Small intestine (tissue), 7 donors: ENCODE data around the gene OR10H5. TPM values are rescaled to one million over a fixed set of nuclear protein-coding genes. Genes with fewer than 3 reads are reported as not detected.
A peak's percentile ranks its signal among the peaks of the same experiment; 100 is the strongest.
"Not testable (repeated sequence)": the region's sequence is repeated elsewhere in the genome, so short reads cannot be mapped to it uniquely, and the experiment has no call there.

Experiments
- DNase-seq, 2 donors: peaks; one replicate each; pipeline versions ENCODE4 v3.0.0 to v3.0.0-alpha.2; 2013
- FAIRE-seq: peaks from 2 replicates; lab custom pipeline; 2012; peaks lifted over from hg19 to GRCh38; lab: Jason Lieb, UNC
- H3K27ac ChIP-seq, 3 donors: one replicate each; pipeline ENCODE4 v1.5.1; 2013; ENCODE audit warnings: low read length in 2 of 3, mild to moderate bottlenecking in 2 of 3, control low read depth in 1 of 3, inconsistent platforms in 1 of 3, low read depth in 1 of 3, moderate library complexity in 1 of 3
- H3K27me3 ChIP-seq, 3 donors: one replicate each; pipeline ENCODE4 v1.6.1; 2013; ENCODE audit warnings: low read length in 3 of 3, inconsistent platforms in 1 of 3; ENCODE audit not compliant: control insufficient read depth in 3 of 3, insufficient read depth in 3 of 3
- H3K36me3 ChIP-seq, 3 donors: one replicate each; pipeline ENCODE4 v1.6.1; 2013; ENCODE audit warnings: low read length in 3 of 3, inconsistent platforms in 1 of 3, low read depth in 1 of 3, mild to moderate bottlenecking in 1 of 3, moderate library complexity in 1 of 3; ENCODE audit not compliant: control insufficient read depth in 3 of 3, insufficient read depth in 2 of 3
- H3K4me1 ChIP-seq, 3 donors: one replicate each; pipeline ENCODE4 v1.6.1; 2013; ENCODE audit warnings: low read length in 2 of 3, inconsistent platforms in 1 of 3, low read depth in 1 of 3, mild to moderate bottlenecking in 1 of 3, moderate library complexity in 1 of 3; ENCODE audit not compliant: control insufficient read depth in 3 of 3, insufficient read depth in 2 of 3
- H3K4me3 ChIP-seq, 3 donors: one replicate each; pipeline ENCODE4 v1.5.1; 2013; ENCODE audit warnings: low read length in 3 of 3, control low read depth in 1 of 3, inconsistent platforms in 1 of 3, low read depth in 1 of 3, mild to moderate bottlenecking in 1 of 3, moderate library complexity in 1 of 3
- H3K9me3 ChIP-seq, 2 donors: one replicate each; pipeline ENCODE4 v1.6.1; 2013; ENCODE audit warnings: low read depth in 1 of 2, low read length in 1 of 2; ENCODE audit not compliant: control insufficient read depth in 2 of 2, insufficient read depth in 1 of 2
- WGBS, 3 donors: extraction: QIAGEN DNeasy Blood & Tissue Kit; methylation state at CpG; one replicate each; pipeline ENCODE4 v1.1.7; 2013; 5-methylcytosine and 5-hydroxymethylcytosine counted together
- polyA plus RNA-seq, 4 donors: library from polyadenylated mRNA; stranded (reverse) in 3 of 4; unstranded in 1 of 4; fragments of 200-250 nt in 3 of 4; fragments of 120-200 nt in 1 of 4; gene quantifications; one replicate each; pipeline versions ENCODE4 v1.2.1 to v1.2.3, GENCODE V29; 2013
- donor health status: healthy with polysubstance abuse.
- donor health status: control.
- donor health status: control.
- donor health status: Bipolar disorder and iron deficiency.
- donor health status: healthy.

Gene OR10H5
- polyA plus RNA-seq, 4 donors, result not detected

- H3K4me3 ChIP-seq, result no peak overlapping the region
- H3K4me1 ChIP-seq, result no peaks in the 10 kb centered on the region
- no peaks in the 10 kb centered on the region for H3K36me3 ChIP-seq
- DNase-seq, result no peak
- no peak for FAIRE-seq
- H3K9me3 ChIP-seq, result no peaks in the 10 kb centered on the region
- peaks cover 0 to 3% (median 0%) of the 10 kb centered on the region in 3 donors for H3K27me3 ChIP-seq
- 89 to 92% (median 90%) methylated on average over 8 of the region's 8 CpGs for WGBS, 3 donors
- H3K27ac ChIP-seq, result no peak overlapping the region
These were observed 33.2 kb downstream of the OR10H5 start for GRCh38 chr19:15820646-15821045.

- WGBS, 3 donors, result 60 to 89% (median 86%) methylated on average over 1 of the region's 1 CpG
- no peaks in the 10 kb centered on the region for H3K9me3 ChIP-seq
- no peak overlapping the region for H3K27ac ChIP-seq
- peaks cover 0 to 4% (median 2%) of the 10 kb centered on the region in 3 donors for H3K4me1 ChIP-seq
- peaks cover 0 to 2% (median 0%) of the 10 kb centered on the region in 3 donors for H3K27me3 ChIP-seq
- H3K4me3 ChIP-seq, result no peak overlapping the region
- FAIRE-seq, result no peak
- no peaks in the 10 kb centered on the region for H3K36me3 ChIP-seq
- DNase-seq, result no peak
These were observed 38.3 kb downstream of the OR10H5 start for GRCh38 chr19:15825753-15826152.

GRCh38 chr19:15828121-15828610, 40.7 kb downstream of the OR10H5 start:
- H3K27ac ChIP-seq, result no peak overlapping the region
- WGBS, 3 donors, result 63 to 79% (median 77%) methylated on average over 7 of the region's 7 CpGs
- no peaks in the 10 kb centered on the region for H3K9me3 ChIP-seq
- H3K4me3 ChIP-seq, result no peak overlapping the region
- DNase-seq, result no peak
- FAIRE-seq, result no peak
- H3K4me1 ChIP-seq, result peaks cover 0 to 4% (median 2%) of the 10 kb centered on the region in 3 donors
- no peaks in the 10 kb centered on the region for H3K36me3 ChIP-seq
- H3K27me3 ChIP-seq, result no peaks in the 10 kb centered on the region

- 55 to 61% (median 58%) methylated on average over 13 of the region's 13 CpGs for WGBS, 3 donors
- not testable (repeated sequence) for H3K27ac ChIP-seq, H3K36me3 ChIP-seq, H3K9me3 ChIP-seq, H3K27me3 ChIP-seq, H3K4me1 ChIP-seq, H3K4me3 ChIP-seq, FAIRE-seq
- DNase-seq, result peak; percentile 53 to 77
These were observed 41.3 kb downstream of the OR10H5 start for GRCh38 chr19:15828611-15829305.

GRCh38 chr19:15829306-15829698, 41.8 kb downstream of the OR10H5 start:
- Histone ChIP-seq H3K4me1 (peaks cover 0 to 4% (median 2%) of the 10 kb centered on the region in 3 donors), H3K27ac (no peak overlapping the region), H3K9me3 (no peaks in the 10 kb centered on the region), H3K4me3 (no peak overlapping the region), H3K36me3 (no peaks in the 10 kb centered on the region), H3K27me3 (no peaks in the 10 kb centered on the region)
- no peak for DNase-seq
- no peak for FAIRE-seq
- WGBS, 3 donors, result 88 to 92% (median 89%) methylated on average over 10 of the region's 10 CpGs

- H3K4me3 ChIP-seq, result no peak overlapping the region
- H3K9me3 ChIP-seq, result no peaks in the 10 kb centered on the region
- H3K27me3 ChIP-seq, result no peaks in the 10 kb centered on the region
- no peak overlapping the region for H3K27ac ChIP-seq
- no peaks in the 10 kb centered on the region for H3K36me3 ChIP-seq
- H3K4me1 ChIP-seq, result peaks cover 0 to 4% (median 2%) of the 10 kb centered on the region in 3 donors
- no peak for DNase-seq
- FAIRE-seq, result no peak
- 90 to 96% (median 91%) methylated on average over 8 of the region's 8 CpGs for WGBS, 3 donors
These were observed 42.3 kb downstream of the OR10H5 start for GRCh38 chr19:15829786-15830185.

GRCh38 chr19:15831626-15832025, 44.2 kb downstream of the OR10H5 start:
- no peak overlapping the region for H3K27ac ChIP-seq
- H3K36me3 ChIP-seq, result no peaks in the 10 kb centered on the region
- DNase-seq (no peak), FAIRE-seq (no peak)
- no peaks in the 10 kb centered on the region for H3K9me3 ChIP-seq
- 83 to 88% (median 86%) methylated on average over 5 of the region's 5 CpGs for WGBS, 3 donors
- no peak overlapping the region for H3K4me3 ChIP-seq
- peaks cover 0 to 7% (median 2%) of the 10 kb centered on the region in 3 donors for H3K4me1 ChIP-seq
- H3K27me3 ChIP-seq, result no peaks in the 10 kb centered on the region

GRCh38 chr19:15834232-15834631, 46.8 kb downstream of the OR10H5 start:
- not testable (repeated sequence) for H3K9me3 ChIP-seq, H3K27ac ChIP-seq, FAIRE-seq, H3K4me1 ChIP-seq, H3K4me3 ChIP-seq, H3K36me3 ChIP-seq, DNase-seq, H3K27me3 ChIP-seq
- 95% methylated on average over 3 of the region's 3 CpGs for WGBS, 3 donors
